Effector memory CD4-positive, alpha-beta T cell (primary cell): ENCODE data around the gene FRMPD4.
"Not testable (repeated sequence)": the region's sequence is repeated elsewhere in the genome, so short reads cannot be mapped to it uniquely, and the experiment has no call there.

ENCODE experiments used
- DNase-seq, 3 donors: peaks; one replicate each; pipeline ENCODE4 v3.0.0-alpha.2; 2020
- H3K27ac ChIP-seq: 2 replicates; pipeline ENCODE4 v1.7.0; 2013; ENCODE audit warnings: mild to moderate bottlenecking, low read length, moderate library complexity; ENCODE audit not compliant: insufficient read depth, poor library complexity, severe bottlenecking
- H3K27me3 ChIP-seq: replicated peaks from 2 replicates; pipeline ENCODE4 v1.7.0; 2013; ENCODE audit warnings: mild to moderate bottlenecking, low read length; ENCODE audit not compliant: insufficient read depth, control insufficient read depth, poor library complexity, severe bottlenecking
- H3K36me3 ChIP-seq: 2 replicates; pipeline ENCODE4 v1.7.0; 2013; ENCODE audit warnings: mild to moderate bottlenecking, low read length, moderate library complexity; ENCODE audit not compliant: control insufficient read depth, insufficient read depth
- H3K4me1 ChIP-seq: 2 replicates; pipeline ENCODE4 v1.7.0; 2013; ENCODE audit warnings: low read length, mild to moderate bottlenecking; ENCODE audit not compliant: control insufficient read depth, insufficient read depth, poor library complexity, severe bottlenecking
- H3K4me3 ChIP-seq: 2 replicates; pipeline ENCODE4 v1.7.0; 2013; ENCODE audit warnings: low read length, low read depth, mild to moderate bottlenecking; ENCODE audit not compliant: insufficient read depth, poor library complexity, severe bottlenecking
- H3K9me3 ChIP-seq: 2 replicates; pipeline ENCODE4 v1.7.0; 2013; ENCODE audit warnings: mild to moderate bottlenecking, low read length, moderate library complexity; ENCODE audit not compliant: control insufficient read depth

Gene FRMPD4

DNA sequence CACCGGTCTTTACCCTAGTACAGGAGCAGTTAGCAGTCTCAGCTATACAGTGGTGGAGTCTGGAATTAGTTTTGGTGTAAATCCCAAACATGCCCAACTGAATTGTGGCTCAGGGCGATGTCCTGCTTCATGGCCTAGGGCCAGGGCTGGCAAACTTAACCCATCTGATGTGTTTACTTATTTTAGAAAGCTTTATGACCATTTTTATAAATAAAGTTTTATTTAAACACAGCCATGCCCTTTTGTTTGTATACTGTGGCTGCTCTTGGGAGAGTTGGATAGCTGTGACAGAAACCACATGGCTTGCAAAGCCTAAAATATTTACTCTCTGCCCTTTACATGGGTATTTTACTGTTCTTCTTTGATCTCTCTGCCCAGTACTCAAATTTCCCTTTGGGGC is 7.1 kb downstream of the FRMPD4 start:
- Histone ChIP-seq H3K36me3 (no peaks in the 10 kb centered on the region), H3K4me3 (no peak overlapping the region), H3K27me3 (no peaks in the 10 kb centered on the region), H3K9me3 (no peaks in the 10 kb centered on the region), H3K27ac (no peak overlapping the region), H3K4me1 (no peaks in the 10 kb centered on the region)
- no peak for DNase-seq

GRCh38 chrX:12149670-12150407 is 11.6 kb downstream of the FRMPD4 start:
- H3K27ac ChIP-seq = no peak overlapping the region

DNA sequence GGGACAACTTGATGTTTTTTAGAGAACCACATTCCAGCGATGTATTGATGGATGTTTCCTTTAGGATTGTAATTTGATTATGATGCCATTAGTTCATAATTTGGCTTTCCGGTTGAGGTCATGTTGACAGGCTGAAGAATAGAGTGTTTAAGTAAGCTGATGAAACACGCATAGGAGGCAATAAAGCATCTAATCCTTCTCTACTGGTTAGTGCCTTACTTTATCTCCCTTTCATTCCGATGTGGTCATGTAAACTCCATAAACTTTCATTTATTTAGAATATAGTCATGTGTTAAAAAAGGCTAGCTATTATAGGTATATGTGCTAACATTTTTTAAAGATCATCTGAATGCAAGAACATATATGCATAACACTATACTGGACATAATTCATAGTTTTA is 15.0 kb downstream of the FRMPD4 start:
- H3K27ac ChIP-seq = no peak overlapping the region
- no peaks in the 10 kb centered on the region for H3K4me1 ChIP-seq
- H3K27me3 ChIP-seq = no peaks in the 10 kb centered on the region
- H3K36me3 ChIP-seq = no peaks in the 10 kb centered on the region
- no peak overlapping the region for H3K4me3 ChIP-seq
- no peak for DNase-seq
- no peaks in the 10 kb centered on the region for H3K9me3 ChIP-seq

More at GRCh38 chrX:12149670-12150407, 11.6 kb downstream of the FRMPD4 start:
- Histone ChIP-seq H3K4me3 (no peak overlapping the region), H3K27me3 (no peaks in the 10 kb centered on the region), H3K4me1 (no peaks in the 10 kb centered on the region), H3K36me3 (no peaks in the 10 kb centered on the region), H3K9me3 (no peaks in the 10 kb centered on the region)
- DNase-seq = no peak

DNA sequence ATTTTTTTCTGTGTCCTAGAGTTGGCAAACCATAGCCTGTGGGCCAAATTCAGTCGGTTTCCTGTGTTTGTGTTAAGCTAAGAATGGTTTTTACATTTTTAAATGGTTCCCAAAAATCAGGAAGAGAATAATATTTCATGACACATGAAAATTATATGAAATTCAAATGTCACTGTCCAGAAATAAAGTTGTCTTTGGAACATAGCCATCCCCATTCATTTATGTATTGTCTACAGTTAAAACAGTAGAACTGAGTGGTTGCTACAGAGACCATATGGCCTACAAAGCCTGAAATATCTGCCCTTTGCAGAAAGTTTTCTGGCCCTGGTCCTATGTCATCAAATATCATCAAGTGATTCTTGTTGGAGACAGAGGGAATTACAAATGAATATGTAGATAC is 15.5 kb downstream of the FRMPD4 start:
- no peaks in the 10 kb centered on the region for H3K27me3 ChIP-seq
- no peak overlapping the region for H3K27ac ChIP-seq
- no peak for DNase-seq
- H3K9me3 ChIP-seq = no peaks in the 10 kb centered on the region
- no peak overlapping the region for H3K4me3 ChIP-seq
- H3K36me3 ChIP-seq = no peaks in the 10 kb centered on the region
- H3K4me1 ChIP-seq = no peaks in the 10 kb centered on the region

GRCh38 chrX:12159799-12160198 is 21.5 kb downstream of the FRMPD4 start:
- H3K4me1 ChIP-seq = no peaks in the 10 kb centered on the region
- H3K27ac ChIP-seq = no peak overlapping the region
- no peaks in the 10 kb centered on the region for H3K27me3 ChIP-seq
- DNase-seq = no peak
- H3K36me3 ChIP-seq = no peaks in the 10 kb centered on the region
- H3K4me3 ChIP-seq = no peak overlapping the region
- H3K9me3 ChIP-seq = no peaks in the 10 kb centered on the region

GRCh38 chrX:12162420-12162819 is 24.1 kb downstream of the FRMPD4 start:
- DNase-seq = no peak
- no peaks in the 10 kb centered on the region for H3K4me1 ChIP-seq
- no peaks in the 10 kb centered on the region for H3K9me3 ChIP-seq
- H3K27ac ChIP-seq = no peak overlapping the region
- no peaks in the 10 kb centered on the region for H3K36me3 ChIP-seq
- H3K4me3 ChIP-seq = no peak overlapping the region
- H3K27me3 ChIP-seq = no peaks in the 10 kb centered on the region

DNA sequence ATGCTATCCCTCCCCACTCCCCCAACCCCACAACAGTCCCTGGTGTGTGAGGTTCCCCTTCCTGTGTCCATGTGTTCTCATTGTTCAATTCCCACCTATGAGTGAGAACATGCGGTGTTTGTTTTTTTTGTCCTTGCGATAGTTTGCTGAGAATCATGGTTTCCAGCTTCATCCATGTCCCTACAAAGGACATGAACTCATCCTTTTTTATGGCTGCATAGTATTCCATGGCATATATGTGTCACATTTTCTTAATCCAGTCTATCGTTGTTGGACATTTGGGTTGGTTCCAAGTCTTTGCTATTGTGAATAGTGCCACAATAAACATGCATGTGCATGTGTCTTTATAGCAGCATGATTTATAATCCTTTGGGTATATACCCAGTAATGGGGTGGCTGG is 25.9 kb downstream of the FRMPD4 start:
- DNase-seq, H3K4me3 ChIP-seq, H3K36me3 ChIP-seq, H3K9me3 ChIP-seq, H3K27me3 ChIP-seq, H3K27ac ChIP-seq, H3K4me1 ChIP-seq: not testable (repeated sequence)

DNA sequence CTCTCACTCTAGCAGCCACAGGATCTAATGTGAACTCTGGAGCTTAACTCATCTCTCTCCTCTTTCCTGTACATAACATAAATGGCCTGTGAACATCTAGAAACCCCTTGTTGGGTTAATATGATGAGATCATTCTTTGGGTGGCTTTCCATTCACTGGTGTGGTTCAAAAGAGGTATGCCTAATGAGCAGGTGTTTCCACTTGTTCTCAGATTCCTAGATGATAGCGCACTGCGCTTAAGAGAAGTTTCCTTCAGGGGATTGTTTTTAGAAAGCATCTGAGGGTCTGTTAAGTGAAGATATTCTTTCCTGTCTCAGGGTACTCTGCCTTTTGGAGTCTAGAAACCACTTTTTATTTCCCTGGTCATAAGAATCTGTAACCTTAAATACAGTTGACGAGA is 32.5 kb downstream of the FRMPD4 start:
- Histone ChIP-seq H3K27me3 (no peaks in the 10 kb centered on the region), H3K4me3 (no peak overlapping the region), H3K36me3 (no peaks in the 10 kb centered on the region), H3K27ac (no peak overlapping the region), H3K4me1 (no peaks in the 10 kb centered on the region), H3K9me3 (no peaks in the 10 kb centered on the region)
- no peak for DNase-seq

GRCh38 chrX:12174358-12174757 is 36.1 kb downstream of the FRMPD4 start:
- Histone ChIP-seq H3K9me3 (no peaks in the 10 kb centered on the region), H3K4me3 (no peak overlapping the region), H3K27me3 (no peaks in the 10 kb centered on the region), H3K4me1 (no peaks in the 10 kb centered on the region), H3K36me3 (no peaks in the 10 kb centered on the region), H3K27ac (no peak overlapping the region)
- no peak for DNase-seq

DNA sequence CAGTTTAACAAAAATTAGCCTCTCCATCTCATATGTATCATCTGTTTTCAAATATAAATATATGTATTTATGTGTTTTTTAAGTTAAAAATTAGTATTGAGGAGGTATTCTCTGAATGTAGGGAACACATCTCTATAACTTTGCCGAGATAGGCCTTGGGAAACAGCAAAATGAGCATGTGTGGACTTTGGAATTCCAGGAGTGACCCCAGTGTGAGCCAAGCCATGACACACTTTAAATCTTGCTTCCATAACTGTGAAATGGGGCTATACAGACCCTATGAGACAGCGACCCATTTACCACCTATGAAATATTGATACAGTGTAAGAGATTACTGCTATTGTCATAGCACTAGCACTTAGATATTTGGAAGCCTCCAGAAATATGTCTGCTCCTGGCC is 58.8 kb downstream of the FRMPD4 start:
- Histone ChIP-seq H3K4me3 (no peak overlapping the region), H3K27me3 (no peaks in the 10 kb centered on the region), H3K27ac (no peak overlapping the region), H3K9me3 (no peaks in the 10 kb centered on the region), H3K4me1 (no peaks in the 10 kb centered on the region), H3K36me3 (no peaks in the 10 kb centered on the region)
- no peak for DNase-seq
